DND-41 (cell line): ENCODE data around the gene C22orf15.

Experiments used
- ATAC-seq: fragments of 200-7000 bp; cut with Tn5 transposase; 3 replicates; pipeline ENCODE4 v1.9.1; 2021; ENCODE audit warnings: low read depth; ENCODE audit not compliant: insufficient read depth
- DNase-seq: peaks from one replicate; pipeline ENCODE4 v3.0.0-alpha.2; 2020
- H2AFZ ChIP-seq: 2 replicates; pipeline ENCODE4 v1.6.0; 2012; ENCODE audit warnings: low read depth, low read length
- H3K27ac ChIP-seq: 2 replicates; pipeline ENCODE4 v1.5.1; 2012; ENCODE audit warnings: low read length, inconsistent platforms
- H3K27me3 ChIP-seq: fragments of 200-600 bp; sonication (generic); 2 replicates; pipeline ENCODE4 v1.6.0; 2012; ENCODE audit warnings: low read length, mild to moderate bottlenecking, inconsistent platforms; ENCODE audit not compliant: insufficient read depth, poor library complexity
- H3K36me3 ChIP-seq: 2 replicates; pipeline ENCODE4 v1.5.1; 2012; ENCODE audit warnings: low read length, inconsistent platforms; ENCODE audit not compliant: insufficient read depth
- H3K4me1 ChIP-seq: 2 replicates; pipeline ENCODE4 v1.5.1; 2012; ENCODE audit warnings: mild to moderate bottlenecking, low read length; ENCODE audit not compliant: insufficient read depth
- H3K4me2 ChIP-seq: 2 replicates; pipeline ENCODE4 v1.6.0; 2012; ENCODE audit warnings: mild to moderate bottlenecking, moderate library complexity, low read length, inconsistent platforms; ENCODE audit not compliant: insufficient read depth
- H3K4me3 ChIP-seq, 2 experiments: fragments of 200-600 bp in 1 of 2; shearing (Covaris generic) in 1 of 2; 2 replicates each; pipeline ENCODE4 v1.5.1; 2012 to 2016; ENCODE audit warnings: inconsistent platforms in 2 of 2, low read length in 2 of 2, mild to moderate bottlenecking in 2 of 2, low read depth in 1 of 2, moderate library complexity in 1 of 2
- H3K79me2 ChIP-seq: 2 replicates; pipeline ENCODE4 v1.6.0; 2012; ENCODE audit warnings: low read length, inconsistent platforms; ENCODE audit not compliant: insufficient read depth
- H3K9ac ChIP-seq: 2 replicates; pipeline ENCODE4 v1.6.0; 2012; ENCODE audit warnings: low read depth, mild to moderate bottlenecking, inconsistent platforms, low read length, moderate library complexity
- H3K9me3 ChIP-seq: 2 replicates; pipeline ENCODE4 v1.5.1; 2012; ENCODE audit warnings: low read length, moderate library complexity, mild to moderate bottlenecking, inconsistent platforms; ENCODE audit not compliant: insufficient read depth, severe bottlenecking
- H4K20me1 ChIP-seq: 2 replicates; pipeline ENCODE4 v1.6.0; 2012; ENCODE audit warnings: low read length; ENCODE audit not compliant: insufficient read depth
- EZH2 ChIP-seq: IDR thresholded peaks from 3 replicates; pipeline ENCODE4 v1.6.1; 2012; ENCODE audit warnings: borderline replicate concordance, low read depth, mild to moderate bottlenecking, moderate library complexity, low read length, inconsistent platforms; ENCODE audit not compliant: severe bottlenecking
- TF ChIP-seq, protein P1 (sequence below): IDR thresholded peaks from 2 replicates; pipeline ENCODE4 v1.5.1; 2012; ENCODE audit warnings: borderline replicate concordance, low read length, moderate library complexity, mild to moderate bottlenecking; ENCODE audit not compliant: poor library complexity, severe bottlenecking; ENCODE audit errors: extremely low read depth

Gene C22orf15, protein sequence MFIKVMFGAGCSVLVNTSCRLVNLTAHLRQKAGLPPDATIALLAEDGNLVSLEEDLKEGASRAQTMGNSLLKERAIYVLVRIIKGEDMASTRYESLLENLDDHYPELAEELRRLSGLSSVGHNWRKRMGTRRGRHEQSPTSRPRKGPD

DNA sequence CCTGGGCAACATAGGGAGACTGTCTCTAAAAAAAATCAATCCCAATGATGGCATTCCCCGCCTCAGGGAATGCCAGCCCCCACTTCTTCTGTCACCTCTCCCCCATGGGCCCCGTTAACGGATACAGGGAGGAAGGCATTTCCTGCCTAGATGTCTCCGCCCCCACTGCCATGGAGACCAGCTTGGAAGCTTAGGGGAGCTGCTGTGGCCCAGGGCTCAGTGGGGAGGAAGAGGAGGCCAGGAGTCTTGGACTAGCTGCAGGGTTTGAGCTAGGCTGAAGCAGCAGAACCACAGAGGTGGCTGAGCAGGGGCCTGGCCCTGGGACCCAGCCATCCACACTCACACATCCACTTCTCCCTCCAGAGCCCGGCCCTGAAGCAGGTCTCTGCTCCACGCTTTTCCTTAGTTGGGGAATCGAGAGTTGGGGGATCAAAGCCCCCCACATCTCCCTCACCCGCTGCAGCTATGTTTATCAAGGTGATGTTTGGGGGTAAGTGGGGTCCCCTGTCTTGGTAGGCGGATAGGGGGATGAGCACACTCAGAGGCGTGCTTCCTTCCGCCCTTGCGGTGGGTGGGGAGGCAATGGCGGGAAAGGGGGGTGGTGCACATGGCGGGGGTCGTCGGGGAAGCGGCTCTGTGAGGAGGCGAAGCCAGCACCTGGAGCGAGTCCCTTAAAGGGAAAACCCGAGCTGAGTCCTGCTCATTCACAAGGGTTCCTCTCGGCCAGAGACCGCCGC lies at the start of gene C22orf15:
C22orf15 (plus strand) TSS at position 149 of the 737 bp plus-strand sequence; CDS start at position 466, 317 bp downstream.
- peaks cover 28% of the 10 kb centered on the region for H3K4me1 ChIP-seq
- DNase-seq = peak; percentile 62
- peak within 1 kb of the TSS; percentile 9; the same call in 1 of the 2 replicates for H3K9ac ChIP-seq

DNA sequence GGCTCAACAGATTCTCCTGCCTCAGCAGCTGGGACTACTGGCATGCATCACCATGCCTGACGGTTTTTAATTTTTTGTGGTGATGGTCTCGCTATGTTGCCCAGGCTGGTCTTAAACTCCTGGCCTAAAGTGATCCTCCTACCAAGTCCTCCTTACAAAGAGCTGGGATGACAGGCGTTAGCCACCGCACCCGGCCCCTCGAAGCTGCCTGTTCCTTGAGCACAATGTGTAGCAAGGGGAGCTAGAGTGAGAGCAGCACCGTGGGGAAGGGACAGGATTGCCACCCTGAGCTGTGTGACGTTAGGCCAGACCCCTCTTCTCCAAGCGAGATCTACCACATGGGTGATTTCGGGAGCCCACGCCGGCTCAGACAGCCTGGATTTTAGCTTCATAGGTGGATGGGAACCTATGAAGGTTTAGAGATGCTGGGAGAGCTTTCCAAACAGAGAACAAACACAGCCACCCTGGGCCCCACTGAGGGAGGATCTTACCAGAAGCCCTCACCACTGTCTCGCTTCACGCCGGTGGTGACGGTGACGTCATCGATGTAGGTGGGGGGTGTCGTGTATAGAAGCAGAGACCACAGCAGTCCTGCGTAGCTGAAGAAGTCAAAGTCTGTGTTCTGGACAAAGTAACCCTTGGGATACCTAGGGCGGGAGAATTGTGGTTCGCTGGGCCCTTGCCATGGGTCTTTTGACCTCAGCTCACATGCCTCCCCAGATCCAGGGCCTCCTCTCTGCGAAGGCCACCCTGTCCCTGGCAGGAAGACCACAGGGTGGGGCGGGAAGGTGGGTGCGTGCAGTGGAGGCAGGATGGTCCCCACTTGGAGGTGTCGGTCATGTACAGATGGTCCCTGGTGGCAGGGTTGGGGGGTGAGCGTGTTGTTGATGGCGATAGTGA lies 48.8 kb upstream of the C22orf15 start:
- Histone ChIP-seq H3K36me3 (peaks cover 62% of the 10 kb centered on the region), H3K4me3 (no peak overlapping the region), H4K20me1 (peaks cover 17% of the 10 kb centered on the region), H3K27ac (no peak overlapping the region), H3K4me1 (peaks cover 22% of the 10 kb centered on the region), H2AFZ (no peak overlapping the region), H3K9me3 (no peaks in the 10 kb centered on the region), H3K27me3 (no peaks in the 10 kb centered on the region), H3K4me2 (no peak overlapping the region), H3K9ac (no peak overlapping the region), H3K79me2 (peaks cover 37% of the 10 kb centered on the region)
- DNase-seq = no peak
- TF ChIP-seq, protein P1, sequence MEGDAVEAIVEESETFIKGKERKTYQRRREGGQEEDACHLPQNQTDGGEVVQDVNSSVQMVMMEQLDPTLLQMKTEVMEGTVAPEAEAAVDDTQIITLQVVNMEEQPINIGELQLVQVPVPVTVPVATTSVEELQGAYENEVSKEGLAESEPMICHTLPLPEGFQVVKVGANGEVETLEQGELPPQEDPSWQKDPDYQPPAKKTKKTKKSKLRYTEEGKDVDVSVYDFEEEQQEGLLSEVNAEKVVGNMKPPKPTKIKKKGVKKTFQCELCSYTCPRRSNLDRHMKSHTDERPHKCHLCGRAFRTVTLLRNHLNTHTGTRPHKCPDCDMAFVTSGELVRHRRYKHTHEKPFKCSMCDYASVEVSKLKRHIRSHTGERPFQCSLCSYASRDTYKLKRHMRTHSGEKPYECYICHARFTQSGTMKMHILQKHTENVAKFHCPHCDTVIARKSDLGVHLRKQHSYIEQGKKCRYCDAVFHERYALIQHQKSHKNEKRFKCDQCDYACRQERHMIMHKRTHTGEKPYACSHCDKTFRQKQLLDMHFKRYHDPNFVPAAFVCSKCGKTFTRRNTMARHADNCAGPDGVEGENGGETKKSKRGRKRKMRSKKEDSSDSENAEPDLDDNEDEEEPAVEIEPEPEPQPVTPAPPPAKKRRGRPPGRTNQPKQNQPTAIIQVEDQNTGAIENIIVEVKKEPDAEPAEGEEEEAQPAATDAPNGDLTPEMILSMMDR = no peak
- no peak for TF ChIP-seq EZH2
- ATAC-seq = no peak

More for the DNA sequence above, at the start of gene C22orf15:
- Histone ChIP-seq H3K27ac (0 out of 2 replicates have a peak within 1 kb of the TSS, but pooled peaks have one; percentile 37), H3K27me3 (no peaks in the 10 kb centered on the region), H3K36me3 (no peaks in the 10 kb centered on the region; the same call in 1 of the 2 replicates), H3K79me2 (no peaks in the 10 kb centered on the region), H3K9me3 (no peaks in the 10 kb centered on the region), H3K4me3 (no peak within 1 kb of the TSS), H2AFZ (no peak within 1 kb of the TSS), H3K4me2 (no peak within 1 kb of the TSS), H4K20me1 (no peaks in the 10 kb centered on the region)
- TF ChIP-seq EZH2 = no peak
- TF ChIP-seq, protein P1 = no peak
- ATAC-seq = peak; percentile 50

DNA sequence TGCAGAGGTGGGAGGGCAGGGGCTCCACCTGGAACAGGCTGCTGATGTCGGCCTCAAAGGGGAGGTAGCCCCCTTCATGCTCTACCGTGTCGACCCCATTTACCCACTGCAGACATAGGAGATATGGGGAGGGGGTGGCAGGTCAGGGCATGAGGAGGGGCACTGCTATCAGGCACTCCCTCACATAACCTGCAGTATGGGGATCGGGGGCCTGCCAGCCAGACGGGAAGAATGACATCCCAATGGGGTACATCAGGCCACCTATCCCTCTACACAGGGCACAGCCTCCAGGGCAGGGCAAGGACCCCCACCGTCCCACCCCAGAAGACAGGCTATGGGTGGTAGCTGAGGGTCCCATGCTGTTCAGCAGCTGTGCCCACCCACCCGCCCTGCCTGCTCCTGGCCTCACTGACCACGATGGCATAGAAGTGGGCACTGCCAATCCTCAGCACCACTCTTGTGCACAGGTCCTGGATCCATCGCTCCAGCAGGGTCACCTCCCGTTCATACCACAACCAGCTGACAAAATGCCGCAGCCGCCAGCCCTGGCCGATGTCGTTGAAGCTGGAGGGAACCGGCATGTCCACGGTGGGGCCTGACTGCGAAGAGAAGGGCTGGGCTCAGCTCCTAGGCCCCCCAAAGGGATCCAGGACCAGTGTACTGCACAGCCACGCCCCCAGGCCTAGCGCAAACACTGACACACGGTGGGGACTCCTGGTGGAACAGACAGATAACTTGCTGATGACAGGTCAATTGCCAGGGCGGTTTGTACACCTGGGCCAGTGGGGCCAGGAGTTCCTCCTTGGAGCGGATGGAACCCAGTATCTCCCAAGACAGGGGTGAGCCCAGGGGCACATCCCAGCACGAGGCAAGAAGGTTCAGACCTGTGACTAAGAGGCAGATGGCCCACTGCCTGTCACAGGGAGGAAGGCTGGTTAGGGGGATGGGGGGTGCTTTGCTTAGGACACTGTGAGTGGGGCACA lies 47.9 kb upstream of the C22orf15 start:
- no peak for ATAC-seq
- peaks cover 22% of the 10 kb centered on the region for H3K4me1 ChIP-seq
- peak overlapping the region; percentile 93; the same call in 1 of the 2 replicates for H3K9ac ChIP-seq
- H4K20me1 ChIP-seq = peaks cover 17% of the 10 kb centered on the region
- H2AFZ ChIP-seq = no peak overlapping the region
- no peak for DNase-seq
- no peaks in the 10 kb centered on the region for H3K9me3 ChIP-seq
- peaks cover 37% of the 10 kb centered on the region for H3K79me2 ChIP-seq
- no peak overlapping the region; a peak in 1 of 4 replicates for H3K4me3 ChIP-seq
- H3K27ac ChIP-seq = peak overlapping the region; percentile 31; the same call in 1 of the 2 replicates
- H3K36me3 ChIP-seq = peaks cover 53% of the 10 kb centered on the region
- TF ChIP-seq, protein P1 = peak; percentile 21
- no peak for TF ChIP-seq EZH2
- peak overlapping the region; percentile 89; the same call in 1 of the 2 replicates for H3K4me2 ChIP-seq
- H3K27me3 ChIP-seq = no peaks in the 10 kb centered on the region
